Astrocyte (in vitro differentiated cells and primary cell): ENCODE measurements around the gene GGNBP2. TPM values are rescaled to one million over a fixed set of nuclear protein-coding genes. Genes with fewer than 3 reads are reported as not detected.
A peak's percentile ranks its signal among the peaks of the same experiment; 100 is the strongest.

Source experiments
- DNase-seq: peaks from one replicate; pipeline ENCODE4 v3.0.0-alpha.2; 2010; ENCODE audit warnings: low read depth
- FAIRE-seq: peaks from 2 replicates; lab custom pipeline; 2011; peaks lifted over from hg19 to GRCh38; lab: Jason Lieb, UNC
- H2AFZ ChIP-seq: 2 replicates; pipeline ENCODE4 v1.6.0; 2012; ENCODE audit warnings: low read depth, low read length, inconsistent platforms
- H3K27ac ChIP-seq: 2 replicates; pipeline ENCODE4 v1.5.1; 2011; ENCODE audit warnings: low read depth, low read length, inconsistent platforms
- H3K27me3 ChIP-seq: 2 replicates; pipeline ENCODE4 v1.6.0; 2011; ENCODE audit warnings: low read length, inconsistent platforms; ENCODE audit not compliant: insufficient read depth
- H3K36me3 ChIP-seq: 2 replicates; pipeline ENCODE4 v1.5.1; 2011; ENCODE audit warnings: low read length, inconsistent platforms; ENCODE audit not compliant: insufficient read depth
- H3K4me1 ChIP-seq: 2 replicates; pipeline ENCODE4 v1.5.1; 2011; ENCODE audit warnings: low read length, inconsistent platforms; ENCODE audit not compliant: insufficient read depth
- H3K4me2 ChIP-seq: 2 replicates; pipeline ENCODE4 v1.6.0; 2012; ENCODE audit warnings: low read length, inconsistent platforms
- H3K4me3 ChIP-seq: 2 replicates; pipeline ENCODE4 v1.5.1; 2011; ENCODE audit warnings: low read depth, mild to moderate bottlenecking, low read length, inconsistent platforms; ENCODE audit not compliant: insufficient read depth
- H3K79me2 ChIP-seq: 2 replicates; pipeline ENCODE4 v1.6.0; 2012; ENCODE audit warnings: mild to moderate bottlenecking, low read length, inconsistent platforms; ENCODE audit not compliant: insufficient read depth
- H3K9ac ChIP-seq: 2 replicates; pipeline ENCODE4 v1.6.0; 2012; ENCODE audit warnings: mild to moderate bottlenecking, low read length, inconsistent platforms
- H3K9me3 ChIP-seq: 2 replicates; pipeline ENCODE4 v1.5.1; 2012; ENCODE audit warnings: low read depth, mild to moderate bottlenecking, low read length, inconsistent platforms; ENCODE audit not compliant: insufficient read depth
- H4K20me1 ChIP-seq: 2 replicates; pipeline ENCODE4 v1.6.0; 2012; ENCODE audit warnings: low read length, inconsistent platforms; ENCODE audit not compliant: insufficient read depth
- H3K27ac Mint-ChIP-seq: one replicate; pipeline ENCODE4 v1.8.0; 2021; ENCODE audit warnings: mild to moderate bottlenecking, mixed read lengths; ENCODE audit not compliant: unreplicated experiment
- H3K27me3 Mint-ChIP-seq: one replicate; pipeline ENCODE4 v1.8.0; 2021; ENCODE audit warnings: low read depth, mixed read lengths; ENCODE audit not compliant: unreplicated experiment
- H3K36me3 Mint-ChIP-seq: one replicate; pipeline ENCODE4 v1.8.0; 2021; ENCODE audit warnings: low read depth, mixed read lengths; ENCODE audit not compliant: unreplicated experiment
- H3K4me1 Mint-ChIP-seq: one replicate; pipeline ENCODE4 v1.8.0; 2021; ENCODE audit warnings: low read depth, mixed read lengths; ENCODE audit not compliant: unreplicated experiment
- H3K4me3 Mint-ChIP-seq: one replicate; pipeline ENCODE4 v1.8.0; 2021; ENCODE audit warnings: mild to moderate bottlenecking, moderate library complexity, mixed read lengths; ENCODE audit not compliant: unreplicated experiment
- H3K9me3 Mint-ChIP-seq: one replicate; pipeline ENCODE4 v1.8.0; 2021; ENCODE audit warnings: mild to moderate bottlenecking, mixed read lengths; ENCODE audit not compliant: unreplicated experiment
- EZH2 ChIP-seq: IDR thresholded peaks from 2 replicates; pipeline ENCODE4 v1.6.1; 2012; ENCODE audit warnings: mild to moderate bottlenecking, low read length, inconsistent platforms; ENCODE audit not compliant: insufficient read depth
- total RNA-seq: library from RNA; stranded (reverse); gene quantifications from 2 replicates; pipeline ENCODE4 v1.2.1, GENCODE V29; 2021
- TF ChIP-seq, protein P1 (sequence below): IDR thresholded peaks from 2 replicates; pipeline ENCODE4 v1.5.1; 2011; ENCODE audit warnings: low read depth, mild to moderate bottlenecking, inconsistent platforms, low read length, moderate library complexity; ENCODE audit not compliant: insufficient read depth

The GGNBP2 gene
- total RNA-seq, 1 donor from 2014 or later = 80.8 TPM

DNA sequence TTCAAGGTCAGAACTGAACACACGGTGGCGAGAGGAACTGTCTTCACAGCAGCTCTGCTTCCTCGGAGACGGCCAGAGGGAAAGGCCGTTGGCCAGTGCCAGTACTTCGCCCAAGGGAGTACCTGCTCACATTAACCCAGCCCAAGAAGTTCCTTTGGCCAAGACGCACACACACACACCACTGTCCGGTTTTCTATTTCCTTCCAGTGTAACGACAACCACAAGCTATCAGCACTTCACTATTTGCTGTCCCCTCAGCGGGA, 744 bp upstream of the GGNBP2 start:
- H3K4me1 Mint-ChIP-seq = peaks cover 13% of the 10 kb centered on the region
- no peaks in the 10 kb centered on the region for H3K27me3 Mint-ChIP-seq
- FAIRE-seq (no peak), DNase-seq (peak; percentile 47)
- Histone ChIP-seq H2AFZ (peak overlapping the region; percentile 94), H4K20me1 (peaks cover 33% of the 10 kb centered on the region), H3K79me2 (peaks cover 60% of the 10 kb centered on the region), H3K9me3 (no peaks in the 10 kb centered on the region), H3K4me3 (peak overlapping the region; percentile 90), H3K9ac (peak overlapping the region; percentile 99), H3K27ac (peak overlapping the region; percentile 98), H3K27me3 (no peaks in the 10 kb centered on the region), H3K4me1 (peaks cover 9% of the 10 kb centered on the region), H3K36me3 (no peaks in the 10 kb centered on the region), H3K4me2 (peak overlapping the region; percentile 86)
- no peak for TF ChIP-seq EZH2
- TF ChIP-seq, protein P1, sequence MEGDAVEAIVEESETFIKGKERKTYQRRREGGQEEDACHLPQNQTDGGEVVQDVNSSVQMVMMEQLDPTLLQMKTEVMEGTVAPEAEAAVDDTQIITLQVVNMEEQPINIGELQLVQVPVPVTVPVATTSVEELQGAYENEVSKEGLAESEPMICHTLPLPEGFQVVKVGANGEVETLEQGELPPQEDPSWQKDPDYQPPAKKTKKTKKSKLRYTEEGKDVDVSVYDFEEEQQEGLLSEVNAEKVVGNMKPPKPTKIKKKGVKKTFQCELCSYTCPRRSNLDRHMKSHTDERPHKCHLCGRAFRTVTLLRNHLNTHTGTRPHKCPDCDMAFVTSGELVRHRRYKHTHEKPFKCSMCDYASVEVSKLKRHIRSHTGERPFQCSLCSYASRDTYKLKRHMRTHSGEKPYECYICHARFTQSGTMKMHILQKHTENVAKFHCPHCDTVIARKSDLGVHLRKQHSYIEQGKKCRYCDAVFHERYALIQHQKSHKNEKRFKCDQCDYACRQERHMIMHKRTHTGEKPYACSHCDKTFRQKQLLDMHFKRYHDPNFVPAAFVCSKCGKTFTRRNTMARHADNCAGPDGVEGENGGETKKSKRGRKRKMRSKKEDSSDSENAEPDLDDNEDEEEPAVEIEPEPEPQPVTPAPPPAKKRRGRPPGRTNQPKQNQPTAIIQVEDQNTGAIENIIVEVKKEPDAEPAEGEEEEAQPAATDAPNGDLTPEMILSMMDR = no peak
- peak overlapping the region; percentile 97 for H3K27ac Mint-ChIP-seq
- peak overlapping the region; percentile 93 for H3K4me3 Mint-ChIP-seq
- no peaks in the 10 kb centered on the region for H3K9me3 Mint-ChIP-seq
- H3K36me3 Mint-ChIP-seq = peaks cover 5% of the 10 kb centered on the region

- no peaks in the 10 kb centered on the region for H3K27me3 Mint-ChIP-seq
- H3K36me3 ChIP-seq = no peaks in the 10 kb centered on the region
- H3K4me3 ChIP-seq = peak overlapping the region; percentile 90
- peaks cover 5% of the 10 kb centered on the region for H3K36me3 Mint-ChIP-seq
- peak overlapping the region; percentile 93 for H3K4me3 Mint-ChIP-seq
- peaks cover 13% of the 10 kb centered on the region for H3K4me1 Mint-ChIP-seq
- H3K27ac Mint-ChIP-seq = peak overlapping the region; percentile 85
- no peak for FAIRE-seq
- H3K4me1 ChIP-seq = peaks cover 9% of the 10 kb centered on the region
- H3K79me2 ChIP-seq = peaks cover 71% of the 10 kb centered on the region
- H3K4me2 ChIP-seq = peak overlapping the region; percentile 86
- H3K9ac ChIP-seq = peak overlapping the region; percentile 99
- H3K27ac ChIP-seq = peak overlapping the region; percentile 98
- H2AFZ ChIP-seq = peak overlapping the region; percentile 88
- H3K9me3 ChIP-seq = no peaks in the 10 kb centered on the region
- no peaks in the 10 kb centered on the region for H3K27me3 ChIP-seq
- peaks cover 44% of the 10 kb centered on the region for H4K20me1 ChIP-seq
- no peak for DNase-seq
- no peaks in the 10 kb centered on the region for H3K9me3 Mint-ChIP-seq
- TF ChIP-seq EZH2 = no peak
- TF ChIP-seq, protein P1 = no peak
Measured at GRCh38 chr17:36545077-36545464, 352 bp downstream of the GGNBP2 start.

DNA sequence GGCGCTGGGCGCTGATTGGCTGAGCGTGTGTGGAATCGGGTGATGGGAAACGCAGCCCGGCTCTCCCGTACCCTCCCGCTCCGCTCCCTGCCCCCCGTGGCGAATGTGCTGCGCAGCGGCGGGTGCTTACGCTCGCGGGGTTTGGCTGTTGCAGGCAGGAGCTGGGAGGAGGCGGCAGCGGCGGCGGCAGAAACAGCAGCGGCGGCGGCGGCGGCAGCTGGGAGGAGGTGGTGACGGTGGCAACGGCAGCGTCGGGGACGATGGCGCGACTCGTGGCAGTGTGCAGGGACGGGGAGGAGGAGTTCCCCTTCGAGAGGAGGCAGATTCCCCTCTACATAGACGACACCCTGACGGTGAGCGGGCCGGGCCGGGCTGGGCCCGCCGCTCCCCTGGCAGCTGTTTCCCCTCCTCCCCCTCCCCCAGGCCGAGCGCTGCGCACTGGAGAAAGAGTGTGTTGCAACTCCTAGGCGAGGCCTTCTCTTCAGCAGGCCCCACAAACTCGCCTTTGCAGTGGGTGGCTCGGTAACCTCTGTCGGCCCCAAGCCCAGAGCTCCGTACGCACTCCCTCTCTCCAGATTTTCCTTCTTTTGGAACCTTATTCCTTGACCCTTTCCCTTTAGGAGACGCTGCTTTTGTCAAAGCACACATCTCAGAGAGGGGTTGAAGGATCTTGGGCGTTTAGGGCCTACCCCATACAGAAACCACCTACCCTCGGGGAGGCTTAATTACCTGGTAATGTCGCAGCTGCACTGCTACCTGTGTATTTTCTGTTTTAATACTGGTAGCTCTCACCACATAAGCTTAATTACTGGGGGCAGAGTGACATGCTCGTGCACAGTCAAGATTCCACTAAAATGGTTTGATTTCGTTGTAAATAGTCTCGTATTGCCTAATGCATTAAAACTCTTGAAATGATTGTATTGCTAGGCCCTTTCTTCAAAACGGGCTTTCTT, 1.0 kb downstream of the GGNBP2 start:
- DNase-seq (peak; percentile 93), FAIRE-seq (no peak)
- no peaks in the 10 kb centered on the region for H3K27me3 Mint-ChIP-seq
- H3K27ac ChIP-seq = peak overlapping the region; percentile 79
- H3K4me1 Mint-ChIP-seq = peaks cover 16% of the 10 kb centered on the region
- peaks cover 50% of the 10 kb centered on the region for H4K20me1 ChIP-seq
- peak overlapping the region; percentile 63 for H2AFZ ChIP-seq
- no peaks in the 10 kb centered on the region for H3K9me3 Mint-ChIP-seq
- peaks cover 78% of the 10 kb centered on the region for H3K79me2 ChIP-seq
- H3K4me3 Mint-ChIP-seq = peak overlapping the region; percentile 91
- peak overlapping the region; percentile 92 for H3K4me2 ChIP-seq
- peak overlapping the region; percentile 95 for H3K9ac ChIP-seq
- peak overlapping the region; percentile 93 for H3K4me3 ChIP-seq
- TF ChIP-seq EZH2 = no peak
- TF ChIP-seq, protein P1 = no peak
- peaks cover 5% of the 10 kb centered on the region for H3K36me3 Mint-ChIP-seq
- H3K36me3 ChIP-seq = no peaks in the 10 kb centered on the region
- no peaks in the 10 kb centered on the region for H3K27me3 ChIP-seq
- H3K4me1 ChIP-seq = peaks cover 9% of the 10 kb centered on the region
- H3K27ac Mint-ChIP-seq = peak overlapping the region; percentile 94
- no peaks in the 10 kb centered on the region for H3K9me3 ChIP-seq
